K562 (cell line): ENCODE measurements around the gene KLHL20. TPM values are rescaled to one million over a fixed set of nuclear protein-coding genes. Genes with fewer than 3 reads are reported as not detected.

Experiments
- ATF1 ChIP-seq, 2 experiments: fragments of 450-650 bp in 1 of 2; IDR thresholded peaks; 2 replicates each; pipeline ENCODE4 v1.6.1; 2016; ENCODE audit warnings: missing compliant biosample characterization in 1 of 2, missing genetic modification characterization in 1 of 2
- BDP1 ChIP-seq: IDR thresholded peaks from 3 replicates; pipeline ENCODE4 v1.6.1; 2011; ENCODE audit not compliant: insufficient read length, insufficient read depth
- BRD9 ChIP-seq: fragments of 450-650 bp; IDR thresholded peaks from 2 replicates; pipeline ENCODE4 v1.6.1; 2018; ENCODE audit warnings: low read depth; ENCODE audit not compliant: partially characterized antibody
- CTBP1 ChIP-seq: fragments of 450-650 bp; IDR thresholded peaks from 2 replicates; pipeline ENCODE4 v1.6.1; 2016; ENCODE audit warnings: borderline replicate concordance
- FIP1L1 ChIP-seq: fragments of 200-400 bp; formaldehyde crosslinking; IDR thresholded peaks from 2 replicates; pipeline ENCODE4 v1.6.1; 2018; ENCODE audit warnings: mild to moderate bottlenecking, low read depth, low read length; ENCODE audit not compliant: poor library complexity, severe bottlenecking
- GTF2B ChIP-seq: IDR thresholded peaks from 2 replicates; pipeline ENCODE4 v1.6.1; 2011; ENCODE audit not compliant: insufficient read length; ENCODE audit errors: extremely low read depth
- HDAC8 ChIP-seq: fragments of 450-650 bp; IDR thresholded peaks from 2 replicates; pipeline ENCODE4 v1.6.1; 2016; ENCODE audit warnings: mild to moderate bottlenecking, missing genetic modification characterization, moderate library complexity, missing compliant biosample characterization
- HLTF ChIP-seq: fragments of 450-650 bp; IDR thresholded peaks from 2 replicates; pipeline ENCODE4 v1.6.1; 2016
- HMG20A ChIP-seq: fragments of 450-650 bp; formaldehyde crosslinking; conservative IDR thresholded peaks from 2 replicates; pipeline ENCODE4 v1.4.0; 2020; ENCODE audit warnings: mild to moderate bottlenecking, mixed read lengths
- HNRNPLL ChIP-seq: fragments of 200-400 bp; formaldehyde crosslinking; IDR thresholded peaks from 2 replicates; pipeline ENCODE4 v1.6.1; 2017; ENCODE audit warnings: low read length, low read depth, mild to moderate bottlenecking; ENCODE audit not compliant: poor library complexity, severe bottlenecking
- KDM5B ChIP-seq: fragments of 200-600 bp; sonication (generic); IDR thresholded peaks from 2 replicates; pipeline ENCODE4 v1.6.1; 2012; ENCODE audit warnings: low read depth, mild to moderate bottlenecking, moderate library complexity, low read length, control low read depth, inconsistent platforms; ENCODE audit not compliant: insufficient replicate concordance
- MYC ChIP-seq, 2 experiments: fragments of 250-450 bp in 1 of 2; sonication (Bioruptor Pico) in 1 of 2; IDR thresholded peaks; 2 replicates each; pipeline versions ENCODE4 v1.5.1 to v1.6.1; 2012 to 2021; ENCODE audit warnings: low read depth in 2 of 2, borderline replicate concordance in 1 of 2, improper control_type of control experiment in 1 of 2, low read length in 1 of 2, mild to moderate bottlenecking in 1 of 2, moderate library complexity in 1 of 2
- RAD51 ChIP-seq: fragments of 450-650 bp; IDR thresholded peaks from 2 replicates; pipeline ENCODE4 v1.7.1; 2016; ENCODE audit warnings: low read depth, mild to moderate bottlenecking, borderline replicate concordance
- RBFOX2 ChIP-seq: fragments of 200-400 bp; formaldehyde crosslinking; IDR thresholded peaks from 2 replicates; pipeline ENCODE4 v1.6.1; 2017; ENCODE audit warnings: low read depth, mild to moderate bottlenecking, low read length, moderate library complexity
- RBM15 ChIP-seq: fragments of 200-400 bp; formaldehyde crosslinking; IDR thresholded peaks from 2 replicates; pipeline ENCODE4 v1.6.1; 2018; ENCODE audit warnings: mild to moderate bottlenecking, low read length, moderate library complexity; ENCODE audit not compliant: insufficient read depth
- TCF3 ChIP-seq: sonication (generic); formaldehyde crosslinking; IDR thresholded peaks from 2 replicates; pipeline ENCODE4 v1.4.0; 2020; ENCODE audit warnings: mild to moderate bottlenecking, missing genetic modification reagents
- XRCC3 ChIP-seq: fragments of 450-650 bp; IDR thresholded peaks from 2 replicates; pipeline ENCODE4 v1.6.1; 2017; ENCODE audit warnings: mild to moderate bottlenecking, moderate library complexity
- ZNF12 ChIP-seq: sonication (generic); formaldehyde crosslinking; IDR thresholded peaks from 2 replicates; pipeline ENCODE4 v1.4.0; 2020; ENCODE audit warnings: mild to moderate bottlenecking, missing genetic modification reagents
- ZNF165 ChIP-seq: fragments of 250-450 bp; sonication (Bioruptor Pico); IDR thresholded peaks from 2 replicates; pipeline ENCODE4 v1.4.0; 2020; ENCODE audit warnings: borderline replicate concordance
- ZNF57 ChIP-seq: fragments of 450-650 bp; formaldehyde crosslinking; IDR thresholded peaks from 2 replicates; pipeline ENCODE4 v1.4.0; 2020; ENCODE audit warnings: mild to moderate bottlenecking, moderate library complexity
- ZZZ3 ChIP-seq: fragments of 450-650 bp; IDR thresholded peaks from 2 replicates; pipeline ENCODE4 v1.6.1; 2016; ENCODE audit warnings: antibody characterized with exemption, mild to moderate bottlenecking, moderate library complexity
- polyA plus RNA-seq, 8 experiments: library from polyadenylated mRNA; depleted of rRNA in 4 of 8; stranded (reverse) in 5 of 8; unstranded in 3 of 8; fragments of >200 nt; fragmentation: Nextera tagmentation in 2 of 8; fragmentation: Illumina TruSeq in 1 of 8; extraction: Ambion mirVana in 2 of 8; extraction: Trizol in 1 of 8; gene quantifications; 2 replicates each; pipeline versions ENCODE4 v1.2.1 to v1.2.3, GENCODE V29; 2011 to 2014; ENCODE audit warnings: inconsistent platforms in 1 of 8, missing spikeins in 1 of 8
- total RNA-seq, 7 experiments: library from RNA; depleted of rRNA in 6 of 7; stranded (reverse); fragments of >200 nt in 6 of 7; fragmentation: Illumina TruSeq in 2 of 7; extraction: Trizol in 2 of 7; gene quantifications; 2 replicates each; pipeline versions ENCODE4 v1.2.1 to v1.2.3, GENCODE V29; 2011 to 2021; ENCODE audit warnings: low replicate concordance in 1 of 7
- TF ChIP-seq, protein P1 (sequence below): sonication (generic); formaldehyde crosslinking; IDR thresholded peaks from 2 replicates; pipeline ENCODE4 v1.8.1; 2023; ENCODE audit warnings: mild to moderate bottlenecking, missing genetic modification reagents
- TF ChIP-seq, protein P2 (sequence below): fragments of 250-450 bp; sonication (Bioruptor Pico); IDR thresholded peaks from 2 replicates; pipeline ENCODE4 v1.8.0; 2021; ENCODE audit warnings: borderline replicate concordance, mild to moderate bottlenecking, moderate library complexity; ENCODE audit not compliant: poor library complexity, severe bottlenecking
- TF ChIP-seq, protein P3 (sequence below): sonication (generic); IDR thresholded peaks from 2 replicates; pipeline ENCODE4 v1.6.1; 2016

The KLHL20 gene
- total and polyA plus RNA-seq, 9 of the 15 experiments (the other 6 are each of a cell fraction or from before 2014, with no cell fraction given), result 8.9 to 23.2 (median 16.8) TPM

DNA sequence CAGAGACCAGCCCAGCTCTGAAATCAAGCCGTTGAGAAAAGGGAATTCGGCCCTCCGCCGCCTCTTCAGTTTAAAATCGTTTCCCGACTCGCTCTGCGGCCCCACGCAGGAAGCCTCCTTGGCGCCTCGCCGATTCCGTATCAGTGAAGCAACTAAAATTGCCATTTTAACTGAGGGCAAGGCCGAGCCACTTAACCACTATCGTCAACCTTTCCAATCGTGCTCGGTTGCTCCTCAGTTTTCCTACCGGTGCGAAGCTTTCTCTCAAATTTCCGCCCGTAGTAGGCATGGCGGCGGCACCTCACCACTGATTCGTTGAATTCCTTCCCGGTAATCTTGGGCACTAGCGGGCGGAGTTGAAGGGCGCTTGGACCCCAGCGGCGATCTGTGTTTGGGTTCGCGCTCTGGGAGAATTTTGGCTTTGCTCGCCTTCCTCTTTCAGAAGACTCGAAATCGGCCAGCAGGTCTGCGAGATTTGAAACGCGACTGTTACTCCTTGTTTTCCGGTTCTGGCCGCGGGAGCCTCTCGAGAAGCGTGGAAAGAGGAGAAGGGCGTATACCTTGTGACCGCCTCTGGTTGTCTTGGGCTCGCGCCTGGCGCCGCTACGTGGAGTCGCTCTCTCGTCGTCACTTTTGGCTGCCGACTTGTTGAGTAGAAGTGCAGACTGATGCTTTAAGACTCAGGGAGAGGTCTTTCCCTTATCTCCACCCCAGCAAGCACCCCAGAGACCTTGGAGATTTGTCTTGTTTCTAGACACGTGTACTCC lies 109.7 kb downstream of the KLHL20 start, which contains the start of the genes CENPL and DARS2 (continued):
- TF ChIP-seq ZNF57 (CRISPR knock-in tag), result no peak
- TF ChIP-seq HMG20A (CRISPR knock-in tag), result no peak
- TF ChIP-seq BDP1, result no peak
- no peak for TF ChIP-seq ZZZ3
- TF ChIP-seq, protein P1, sequence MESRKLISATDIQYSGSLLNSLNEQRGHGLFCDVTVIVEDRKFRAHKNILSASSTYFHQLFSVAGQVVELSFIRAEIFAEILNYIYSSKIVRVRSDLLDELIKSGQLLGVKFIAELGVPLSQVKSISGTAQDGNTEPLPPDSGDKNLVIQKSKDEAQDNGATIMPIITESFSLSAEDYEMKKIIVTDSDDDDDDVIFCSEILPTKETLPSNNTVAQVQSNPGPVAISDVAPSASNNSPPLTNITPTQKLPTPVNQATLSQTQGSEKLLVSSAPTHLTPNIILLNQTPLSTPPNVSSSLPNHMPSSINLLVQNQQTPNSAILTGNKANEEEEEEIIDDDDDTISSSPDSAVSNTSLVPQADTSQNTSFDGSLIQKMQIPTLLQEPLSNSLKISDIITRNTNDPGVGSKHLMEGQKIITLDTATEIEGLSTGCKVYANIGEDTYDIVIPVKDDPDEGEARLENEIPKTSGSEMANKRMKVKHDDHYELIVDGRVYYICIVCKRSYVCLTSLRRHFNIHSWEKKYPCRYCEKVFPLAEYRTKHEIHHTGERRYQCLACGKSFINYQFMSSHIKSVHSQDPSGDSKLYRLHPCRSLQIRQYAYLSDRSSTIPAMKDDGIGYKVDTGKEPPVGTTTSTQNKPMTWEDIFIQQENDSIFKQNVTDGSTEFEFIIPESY (CRISPR knock-in tag), result peak; percentile 14; the same call in 1 of the 2 replicates
- peak; percentile 95 for TF ChIP-seq KDM5B
- peak; percentile 78 for TF ChIP-seq GTF2B
- TF ChIP-seq HLTF, result no peak
- TF ChIP-seq, protein P2, sequence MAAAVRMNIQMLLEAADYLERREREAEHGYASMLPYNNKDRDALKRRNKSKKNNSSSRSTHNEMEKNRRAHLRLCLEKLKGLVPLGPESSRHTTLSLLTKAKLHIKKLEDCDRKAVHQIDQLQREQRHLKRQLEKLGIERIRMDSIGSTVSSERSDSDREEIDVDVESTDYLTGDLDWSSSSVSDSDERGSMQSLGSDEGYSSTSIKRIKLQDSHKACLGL (CRISPR knock-in tag), result peak; percentile 48
- peak; percentile 34; the same call in 1 of the 2 replicates for TF ChIP-seq RAD51
- TF ChIP-seq XRCC3, result no peak
- TF ChIP-seq FIP1L1, result peak; percentile 63
- peak; percentile 97 for TF ChIP-seq BRD9
- TF ChIP-seq, protein P3, sequence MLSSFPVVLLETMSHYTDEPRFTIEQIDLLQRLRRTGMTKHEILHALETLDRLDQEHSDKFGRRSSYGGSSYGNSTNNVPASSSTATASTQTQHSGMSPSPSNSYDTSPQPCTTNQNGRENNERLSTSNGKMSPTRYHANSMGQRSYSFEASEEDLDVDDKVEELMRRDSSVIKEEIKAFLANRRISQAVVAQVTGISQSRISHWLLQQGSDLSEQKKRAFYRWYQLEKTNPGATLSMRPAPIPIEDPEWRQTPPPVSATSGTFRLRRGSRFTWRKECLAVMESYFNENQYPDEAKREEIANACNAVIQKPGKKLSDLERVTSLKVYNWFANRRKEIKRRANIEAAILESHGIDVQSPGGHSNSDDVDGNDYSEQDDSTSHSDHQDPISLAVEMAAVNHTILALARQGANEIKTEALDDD, result no peak
- TF ChIP-seq ZNF12 (CRISPR knock-in tag), result peak; percentile 78
- TF ChIP-seq ZNF165 (CRISPR knock-in tag), result no peak
- peak; percentile 88 for TF ChIP-seq ATF1 (CRISPR knock-in tag; IDR thresholded peaks at IDR 0.05)
- TF ChIP-seq ATF1 (tag; IDR thresholded peaks at IDR 0.05), result peak; percentile 98
- TF ChIP-seq CTBP1, result peak; percentile 80
- peak; percentile 49 for TF ChIP-seq TCF3 (CRISPR knock-in tag)
- peak; percentile 96 for TF ChIP-seq RBFOX2
- TF ChIP-seq HNRNPLL, result peak; percentile 95
- TF ChIP-seq MYC (IDR thresholded peaks at IDR 0.05; ENCODE audit: low read depth, low read length), result peak; percentile 94
- TF ChIP-seq MYC (CRISPR knock-in tag; IDR thresholded peaks at IDR 0.05; ENCODE audit: borderline replicate concordance, low read depth), result peak; percentile 8; the same call in 1 of the 2 replicates
- TF ChIP-seq RBM15, result no peak
- TF ChIP-seq HDAC8 (tag), result 0 out of 2 replicates have a peak, but pooled peaks have one; percentile 48
